ENCODE results near the gene ARSI.
"Not testable (repeated sequence)": the region's sequence is repeated elsewhere in the genome, so short reads cannot be mapped to it uniquely, and the experiment has no call there.

DNA sequence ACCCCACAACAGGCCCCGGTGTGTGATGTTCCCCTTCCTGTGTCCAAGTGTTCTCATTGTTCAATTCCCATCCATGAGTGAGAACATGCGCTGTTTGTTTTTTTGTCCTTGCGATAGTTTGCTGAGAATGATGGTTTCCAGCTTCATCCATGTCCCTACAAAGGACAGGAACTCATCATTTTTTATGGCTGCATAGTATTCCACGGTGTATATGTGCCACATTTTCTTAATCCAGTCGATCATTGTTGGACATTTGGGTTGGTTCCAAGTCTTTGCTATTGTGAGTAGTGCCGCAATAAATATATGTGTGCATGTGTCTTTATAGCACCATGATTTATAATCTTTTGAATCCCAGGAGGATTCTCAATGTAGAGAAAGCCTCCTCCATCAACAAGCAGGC, 54.2 kb downstream of the ARSI start:
- not testable (repeated sequence) for TF ChIP-seq POLR2AphosphoS5 (IDR thresholded peaks at IDR 0.05; ENCODE audit: low read depth, low read length); TAF1 (IDR thresholded peaks at IDR 0.05; ENCODE audit: borderline replicate concordance, low read depth, low read length); POLR2A (IDR thresholded peaks at IDR 0.05; ENCODE audit: low read depth, low read length)

All from GM12892 (cell line).